ENCODE data around the gene ADAM22.
"Not testable (repeated sequence)": the region's sequence is repeated elsewhere in the genome, so short reads cannot be mapped to it uniquely, and the experiment has no call there.

ADAM22 gene

GRCh38 chr7:87919875-87920274, 14.2 kb upstream of the ADAM22 start:
- TF ChIP-seq PAX5 (IDR thresholded peaks at IDR 0.05; ENCODE audit: insufficient read depth, low read length, severe bottlenecking) (no peak), POU2F2 (IDR thresholded peaks at IDR 0.05; ENCODE audit: low read depth, low read length) (no peak), POLR2A (IDR thresholded peaks at IDR 0.05; ENCODE audit: low read depth, low read length) (no peak), POLR2AphosphoS5 (IDR thresholded peaks at IDR 0.05; ENCODE audit: low read depth, low read length) (no peak), TAF1 (IDR thresholded peaks at IDR 0.05; ENCODE audit: low read depth, low read length) (no peak), SPI1 (IDR thresholded peaks at IDR 0.05; ENCODE audit: low read depth, low read length) (no peak)
- FAIRE-seq = no peak
- DNase-seq (ENCODE audit: insufficient read length, low spot score) = no peak

- DNase-seq (ENCODE audit: insufficient read length, low spot score) (no peak), FAIRE-seq (no peak)
- TF ChIP-seq PAX5 (IDR thresholded peaks at IDR 0.05; ENCODE audit: insufficient read depth, low read length, severe bottlenecking) (no peak), POLR2A (IDR thresholded peaks at IDR 0.05; ENCODE audit: low read depth, low read length) (no peak), TAF1 (IDR thresholded peaks at IDR 0.05; ENCODE audit: low read depth, low read length) (no peak), POU2F2 (IDR thresholded peaks at IDR 0.05; ENCODE audit: low read depth, low read length) (no peak), SPI1 (IDR thresholded peaks at IDR 0.05; ENCODE audit: low read depth, low read length) (no peak), POLR2AphosphoS5 (IDR thresholded peaks at IDR 0.05; ENCODE audit: low read depth, low read length) (no peak)
Measured at GRCh38 chr7:87920578-87920977, 13.5 kb upstream of the ADAM22 start.

GRCh38 chr7:87922759-87923395, 11.2 kb upstream of the ADAM22 start:
- peak; percentile 50 for FAIRE-seq
- DNase-seq (ENCODE audit: insufficient read length, low spot score) = not testable (repeated sequence)

GRCh38 chr7:87926581-87927461, 7.2 kb upstream of the ADAM22 start:
- peak; percentile 99 for FAIRE-seq
- TF ChIP-seq POU2F2 (IDR thresholded peaks at IDR 0.05; ENCODE audit: low read depth, low read length) (peak; percentile 78), SPI1 (IDR thresholded peaks at IDR 0.05; ENCODE audit: low read depth, low read length) (no peak), POLR2AphosphoS5 (IDR thresholded peaks at IDR 0.05; ENCODE audit: low read depth, low read length) (peak; percentile 84), POLR2A (IDR thresholded peaks at IDR 0.05; ENCODE audit: low read depth, low read length) (peak; percentile 86), PAX5 (IDR thresholded peaks at IDR 0.05; ENCODE audit: insufficient read depth, low read length, severe bottlenecking) (peak; percentile 51), TAF1 (IDR thresholded peaks at IDR 0.05; ENCODE audit: low read depth, low read length) (peak; percentile 96)
- no peak for DNase-seq (ENCODE audit: insufficient read length, low spot score)

GRCh38 chr7:87933605-87933952, 472 bp upstream of the ADAM22 start:
- DNase-seq (ENCODE audit: insufficient read length, low spot score) (no peak), FAIRE-seq (no peak)
- no peak for TF ChIP-seq PAX5 (IDR thresholded peaks at IDR 0.05; ENCODE audit: insufficient read depth, low read length, severe bottlenecking)
- TF ChIP-seq TAF1 (IDR thresholded peaks at IDR 0.05; ENCODE audit: low read depth, low read length) = no peak
- TF ChIP-seq POU2F2 (IDR thresholded peaks at IDR 0.05; ENCODE audit: low read depth, low read length) = no peak
- TF ChIP-seq POLR2A (IDR thresholded peaks at IDR 0.05; ENCODE audit: low read depth, low read length) = no peak
- TF ChIP-seq SPI1 (IDR thresholded peaks at IDR 0.05; ENCODE audit: low read depth, low read length) = no peak
- no peak for TF ChIP-seq POLR2AphosphoS5 (IDR thresholded peaks at IDR 0.05; ENCODE audit: low read depth, low read length)

GRCh38 chr7:87934699-87935383, 790 bp downstream of the ADAM22 start:
- DNase-seq (ENCODE audit: insufficient read length, low spot score) (peak; percentile 25), FAIRE-seq (peak; percentile 67)
- no peak for TF ChIP-seq POLR2AphosphoS5 (IDR thresholded peaks at IDR 0.05; ENCODE audit: low read depth, low read length)
- TF ChIP-seq TAF1 (IDR thresholded peaks at IDR 0.05; ENCODE audit: low read depth, low read length) = no peak
- no peak for TF ChIP-seq POLR2A (IDR thresholded peaks at IDR 0.05; ENCODE audit: low read depth, low read length)

GRCh38 chr7:87935384-87935706, 1.3 kb downstream of the ADAM22 start:
- FAIRE-seq (peak; percentile 54), DNase-seq (ENCODE audit: insufficient read length, low spot score) (no peak)
- TF ChIP-seq POLR2AphosphoS5 (IDR thresholded peaks at IDR 0.05; ENCODE audit: low read depth, low read length) (no peak), POU2F2 (IDR thresholded peaks at IDR 0.05; ENCODE audit: low read depth, low read length) (no peak), TAF1 (IDR thresholded peaks at IDR 0.05; ENCODE audit: low read depth, low read length) (no peak), POLR2A (IDR thresholded peaks at IDR 0.05; ENCODE audit: low read depth, low read length) (no peak), SPI1 (IDR thresholded peaks at IDR 0.05; ENCODE audit: low read depth, low read length) (no peak), PAX5 (IDR thresholded peaks at IDR 0.05; ENCODE audit: insufficient read depth, low read length, severe bottlenecking) (no peak)

GRCh38 chr7:87941138-87941537, 7.1 kb downstream of the ADAM22 start:
- no peak for DNase-seq (ENCODE audit: insufficient read length, low spot score)
- FAIRE-seq = peak; percentile 13
- TF ChIP-seq TAF1 (IDR thresholded peaks at IDR 0.05; ENCODE audit: low read depth, low read length) (no peak), PAX5 (IDR thresholded peaks at IDR 0.05; ENCODE audit: insufficient read depth, low read length, severe bottlenecking) (no peak), SPI1 (IDR thresholded peaks at IDR 0.05; ENCODE audit: low read depth, low read length) (no peak), POLR2AphosphoS5 (IDR thresholded peaks at IDR 0.05; ENCODE audit: low read depth, low read length) (no peak), POU2F2 (IDR thresholded peaks at IDR 0.05; ENCODE audit: low read depth, low read length) (no peak), POLR2A (IDR thresholded peaks at IDR 0.05; ENCODE audit: low read depth, low read length) (no peak)

- FAIRE-seq = peak; percentile 58
- no peak for DNase-seq (ENCODE audit: insufficient read length, low spot score)
- no peak for TF ChIP-seq PAX5 (IDR thresholded peaks at IDR 0.05; ENCODE audit: insufficient read depth, low read length, severe bottlenecking)
Measured at GRCh38 chr7:87944547-87944946, 10.5 kb downstream of the ADAM22 start.

GRCh38 chr7:87945926-87946325, 11.9 kb downstream of the ADAM22 start:
- not testable (repeated sequence) for FAIRE-seq; DNase-seq (ENCODE audit: insufficient read length, low spot score)

All from GM12891 (cell line).